H1 (cell line): Measurements from ENCODE around the gene SIKE1. TPM values are rescaled to one million over a fixed set of nuclear protein-coding genes. Genes with fewer than 3 reads are reported as not detected.

Experiments used
- CTCF ChIA-PET: fragments of 300-600 bp; sonication (Branson Sonifier 250); formaldehyde crosslinking; loops from one replicate; lab custom pipeline; 2021; ENCODE audit not compliant: partially characterized antibody; lab: Charles Lee
- POLR2A ChIA-PET: fragments of 300-600 bp; sonication (Branson Sonifier 250); formaldehyde crosslinking; loops from one replicate; lab custom pipeline; 2021; ENCODE audit warnings: inconsistent platforms; ENCODE audit not compliant: partially characterized antibody; lab: Charles Lee
- DNase-seq, 2 experiments: peaks; one replicate each; pipeline versions ENCODE4 v3.0.0 to v3.0.0-alpha.2; 2010 to 2022; ENCODE audit warnings: low spot score in 2 of 2, low read depth in 1 of 2, mixed read lengths in 1 of 2
- FAIRE-seq: peaks from 2 replicates; lab custom pipeline; 2011; peaks lifted over from hg19 to GRCh38; lab: Jason Lieb, UNC
- H2AFZ ChIP-seq: 2 replicates; pipeline ENCODE4 v1.8.1; 2012; ENCODE audit warnings: low read length, inconsistent platforms
- H2AK5ac ChIP-seq: 2 replicates; pipeline ENCODE4 v1.6.1; 2013; ENCODE audit warnings: low read depth, low read length
- H2BK120ac ChIP-seq: replicated peaks from 2 replicates; pipeline ENCODE3; 2013; ENCODE audit warnings: low read depth, low read length, inconsistent platforms
- H2BK12ac ChIP-seq: 2 replicates; pipeline ENCODE4 v1.6.1; 2013; ENCODE audit warnings: low read depth, low read length
- H2BK15ac ChIP-seq: 2 replicates; pipeline ENCODE4 v1.6.1; 2013; ENCODE audit warnings: low read length
- H2BK20ac ChIP-seq: 2 replicates; pipeline ENCODE4 v1.6.1; 2013; ENCODE audit warnings: low read length
- H2BK5ac ChIP-seq: 2 replicates; pipeline ENCODE4 v1.6.1; 2013; ENCODE audit warnings: low read depth, low read length
- H3K14ac ChIP-seq: 2 replicates; pipeline ENCODE4 v1.6.1; 2013; ENCODE audit warnings: inconsistent platforms; ENCODE audit not compliant: insufficient read length
- H3K18ac ChIP-seq: 2 replicates; pipeline ENCODE4 v1.6.1; 2013; ENCODE audit warnings: low read length; ENCODE audit errors: extremely low read depth
- H3K23ac ChIP-seq: 2 replicates; pipeline ENCODE4 v1.6.1; 2013; ENCODE audit warnings: inconsistent platforms; ENCODE audit not compliant: insufficient read length
- H3K23me2 ChIP-seq: 2 replicates; pipeline ENCODE4 v1.6.1; 2013; ENCODE audit warnings: low read depth, low read length
- H3K27ac ChIP-seq: 2 replicates; pipeline ENCODE4 v1.6.1; 2011; ENCODE audit warnings: low read depth, low read length, inconsistent platforms
- H3K27me3 ChIP-seq, 4 experiments: replicated peaks in 1 of 4; 1 replicate in 1 of 4; 2 replicates in 3 of 4; pipeline versions ENCODE4 v1.6.1 to v1.8.1; 2011 to 2013; ENCODE audit warnings: low read length in 3 of 4, mild to moderate bottlenecking in 3 of 4, inconsistent platforms in 2 of 4, mixed read lengths in 2 of 4, moderate library complexity in 1 of 4; ENCODE audit not compliant: control insufficient read depth in 3 of 4, insufficient read depth in 3 of 4; ENCODE audit errors: extremely low read depth in 1 of 4
- H3K36me3 ChIP-seq, 4 experiments: 2 replicates each; pipeline versions ENCODE4 v1.6.1 to v1.8.1; 2011 to 2013; ENCODE audit warnings: mild to moderate bottlenecking in 4 of 4, low read length in 3 of 4, moderate library complexity in 2 of 4, control low read depth in 1 of 4, inconsistent platforms in 1 of 4; ENCODE audit not compliant: insufficient read depth in 4 of 4, control insufficient read depth in 2 of 4
- H3K4ac ChIP-seq: replicated peaks from 2 replicates; pipeline ENCODE3; 2013; ENCODE audit warnings: low read length, low read depth, mixed read lengths, inconsistent platforms; ENCODE audit not compliant: insufficient read length
- H3K4me1 ChIP-seq, 4 experiments: replicated peaks in 1 of 4; 1 replicate in 1 of 4; 2 replicates in 3 of 4; pipeline versions ENCODE4 v1.6.1 to v1.8.1; 2011 to 2013; ENCODE audit warnings: low read length in 3 of 4, inconsistent platforms in 2 of 4, mixed read lengths in 1 of 4; ENCODE audit not compliant: insufficient read depth in 4 of 4, control insufficient read depth in 3 of 4
- H3K4me2 ChIP-seq, 2 experiments: 2 replicates each; pipeline versions ENCODE4 v1.6.1 to v1.8.1; 2011 to 2013; ENCODE audit warnings: low read depth in 2 of 2, low read length in 2 of 2, control low read depth in 1 of 2, inconsistent platforms in 1 of 2, mild to moderate bottlenecking in 1 of 2; ENCODE audit not compliant: insufficient read depth in 1 of 2
- H3K4me3 ChIP-seq, 4 experiments: fragments of 200-600, 300-600 bp in 1 of 4; sonication (generic), shearing (Covaris generic), sonication (Bioruptor Twin) in 1 of 4; 2 replicates each; pipeline versions ENCODE4 v1.5.1 to v1.8.1; 2011 to 2016; ENCODE audit warnings: low read length in 4 of 4, low read depth in 3 of 4, control low read depth in 2 of 4, inconsistent platforms in 2 of 4, mild to moderate bottlenecking in 2 of 4, mixed read lengths in 1 of 4, moderate library complexity in 1 of 4; ENCODE audit not compliant: insufficient read depth in 2 of 4; ENCODE audit errors: extremely low read depth in 1 of 4
- H3K56ac ChIP-seq: replicated peaks from 2 replicates; pipeline ENCODE3; 2013; ENCODE audit warnings: low read depth, mild to moderate bottlenecking, mixed read lengths, low read length, inconsistent platforms; ENCODE audit not compliant: insufficient read length
- H3K79me1 ChIP-seq: 2 replicates; pipeline ENCODE4 v1.6.1; 2013; ENCODE audit warnings: low read depth, low read length, control low read depth
- H3K79me2 ChIP-seq, 2 experiments: 2 replicates each; pipeline versions ENCODE4 v1.6.1 to v1.8.1; 2012 to 2013; ENCODE audit warnings: low read length in 2 of 2, mild to moderate bottlenecking in 2 of 2, inconsistent platforms in 1 of 2; ENCODE audit not compliant: insufficient read depth in 2 of 2, control insufficient read depth in 1 of 2
- H3K9ac ChIP-seq, 4 experiments: replicated peaks in 1 of 4; 1 replicate in 1 of 4; 2 replicates in 3 of 4; pipeline versions ENCODE4 v1.6.1 to v1.8.1; 2011 to 2013; ENCODE audit warnings: low read depth in 3 of 4, low read length in 3 of 4, control low read depth in 2 of 4, mild to moderate bottlenecking in 2 of 4, moderate library complexity in 2 of 4, inconsistent platforms in 1 of 4; ENCODE audit errors: extremely low read depth in 1 of 4
- H3K9me3 ChIP-seq, 2 experiments: 2 replicates each; pipeline versions ENCODE4 v1.6.1 to v1.8.1; 2012 to 2013; ENCODE audit warnings: mild to moderate bottlenecking in 2 of 2, moderate library complexity in 2 of 2, control low read depth in 1 of 2, inconsistent platforms in 1 of 2, low read depth in 1 of 2, low read length in 1 of 2, mixed read lengths in 1 of 2; ENCODE audit not compliant: insufficient read depth in 2 of 2
- H4K20me1 ChIP-seq, 2 experiments: replicated peaks in 1 of 2; 2 replicates each; pipeline versions ENCODE3 to v1.8.1; 2011 to 2013; ENCODE audit warnings: inconsistent platforms in 2 of 2, low read length in 2 of 2, mild to moderate bottlenecking in 1 of 2; ENCODE audit not compliant: insufficient read depth in 2 of 2, control insufficient read depth in 1 of 2
- H4K5ac ChIP-seq: 2 replicates; pipeline ENCODE4 v1.6.1; 2013; ENCODE audit warnings: low read length, low read depth, mixed read lengths, inconsistent platforms; ENCODE audit not compliant: insufficient read length
- H4K8ac ChIP-seq: 2 replicates; pipeline ENCODE4 v1.8.0; 2013; ENCODE audit warnings: mild to moderate bottlenecking, moderate library complexity, low read length, inconsistent platforms; ENCODE audit not compliant: insufficient read depth; ENCODE audit errors: extremely low read depth
- H4K91ac ChIP-seq: replicated peaks from 2 replicates; pipeline ENCODE3; 2013; ENCODE audit warnings: low read length, mixed read lengths, inconsistent platforms; ENCODE audit not compliant: insufficient read length
- CEBPB ChIP-seq: IDR thresholded peaks from 2 replicates; pipeline ENCODE4 v1.6.1; 2012; ENCODE audit warnings: low read depth, low read length
- EGR1 ChIP-seq: IDR thresholded peaks from 2 replicates; pipeline ENCODE4 v1.6.1; 2011; ENCODE audit warnings: low read depth, low read length, borderline replicate concordance
- HDAC2 ChIP-seq, 2 experiments: fragments of 300-600 bp in 1 of 2; sonication (generic) in 1 of 2; IDR thresholded peaks; 2 replicates each; pipeline ENCODE4 v1.6.1; 2011 to 2012; ENCODE audit warnings: low read depth in 2 of 2, low read length in 2 of 2, mild to moderate bottlenecking in 2 of 2, moderate library complexity in 2 of 2, borderline replicate concordance in 1 of 2, inconsistent platforms in 1 of 2
- JUND ChIP-seq: IDR thresholded peaks from 2 replicates; pipeline ENCODE4 v1.6.1; 2011; ENCODE audit warnings: mild to moderate bottlenecking, improper control_type of control experiment, low read length
- MAFK ChIP-seq: IDR thresholded peaks from 2 replicates; pipeline ENCODE4 v1.6.1; 2012; ENCODE audit warnings: low read depth, mild to moderate bottlenecking, improper control_type of control experiment, low read length
- PHF8 ChIP-seq: fragments of 200-600 bp; sonication (generic); conservative IDR thresholded peaks from 2 replicates; pipeline ENCODE4 v1.7.1; 2012; ENCODE audit warnings: low read depth, mild to moderate bottlenecking, inconsistent platforms, low read length, moderate library complexity
- RBBP5 ChIP-seq: IDR thresholded peaks from 2 replicates; pipeline ENCODE4 v1.7.1; 2012; ENCODE audit warnings: low read depth, mild to moderate bottlenecking, inconsistent platforms, low read length, moderate library complexity, borderline replicate concordance
- RXRA ChIP-seq: IDR thresholded peaks from 2 replicates; pipeline ENCODE4 v1.6.1; 2011; ENCODE audit warnings: low read depth, mild to moderate bottlenecking, low read length, moderate library complexity; ENCODE audit not compliant: insufficient read depth
- TAF1 ChIP-seq: IDR thresholded peaks from 2 replicates; pipeline ENCODE4 v1.6.1; 2011; ENCODE audit warnings: mild to moderate bottlenecking, low read depth, low read length
- TCF12 ChIP-seq: IDR thresholded peaks from 2 replicates; pipeline ENCODE4 v1.6.1; 2011; ENCODE audit warnings: low read depth, mild to moderate bottlenecking, low read length
- TEAD4 ChIP-seq: IDR thresholded peaks from 2 replicates; pipeline ENCODE4 v1.6.1; 2012; ENCODE audit warnings: low read depth, low read length, inconsistent platforms, mixed read lengths
- WGBS, 2 experiments: shearing (Covaris generic) in 1 of 2; methylation state at CpG; one replicate each; pipeline versions ENCODE4 v1.1.6 to v1.1.7; 2013 to 2015; ENCODE audit warnings: low lambda C conversion rate in 2 of 2, mixed read lengths in 2 of 2, inconsistent platforms in 1 of 2, low coverage in 1 of 2, missing lambda C conversion rate in 1 of 2; ENCODE audit not compliant: insufficient replicate concordance in 2 of 2, insufficient coverage in 1 of 2, insufficient read length in 1 of 2; ENCODE audit errors: extremely low coverage in 1 of 2, missing lambda C conversion rate in 1 of 2; 5-methylcytosine and 5-hydroxymethylcytosine counted together
- polyA plus RNA-seq, 7 experiments: library from polyadenylated mRNA; depleted of rRNA in 3 of 7; stranded (reverse) in 5 of 7; unstranded in 2 of 7; fragments of >200 nt in 5 of 7; fragments of 200-250 nt in 2 of 7; gene quantifications; 1 replicate in 5 of 7; 2 replicates in 1 of 7; 4 replicates in 1 of 7; pipeline versions ENCODE4 v1.2.1 to v1.2.3, GENCODE V29; 2011 to 2013; ENCODE audit warnings: missing spikeins in 2 of 7, mixed read lengths in 2 of 7
- total RNA-seq: library from RNA; stranded (reverse); fragmentation: NEBNext Ultra II Directional; extraction: Animal tissue kit (Norgen Biotek cat#: 25700); gene quantifications from 2 replicates; pipeline ENCODE4 v1.2.1, GENCODE V29; 2021
- TF ChIP-seq, protein P1 (sequence below): IDR thresholded peaks from 2 replicates; pipeline ENCODE4 v1.6.1; 2012; ENCODE audit warnings: inconsistent platforms
- TF ChIP-seq, protein P2 (sequence below): IDR thresholded peaks from 2 replicates; pipeline ENCODE4 v1.6.1; 2011; ENCODE audit warnings: low read length, improper control_type of control experiment

SIKE1 gene
- total and polyA plus RNA-seq, 2 of the 8 experiments (the other 6 are each of a cell fraction or from before 2014, with no cell fraction given), result 20.5 to 79.9 TPM

DNA sequence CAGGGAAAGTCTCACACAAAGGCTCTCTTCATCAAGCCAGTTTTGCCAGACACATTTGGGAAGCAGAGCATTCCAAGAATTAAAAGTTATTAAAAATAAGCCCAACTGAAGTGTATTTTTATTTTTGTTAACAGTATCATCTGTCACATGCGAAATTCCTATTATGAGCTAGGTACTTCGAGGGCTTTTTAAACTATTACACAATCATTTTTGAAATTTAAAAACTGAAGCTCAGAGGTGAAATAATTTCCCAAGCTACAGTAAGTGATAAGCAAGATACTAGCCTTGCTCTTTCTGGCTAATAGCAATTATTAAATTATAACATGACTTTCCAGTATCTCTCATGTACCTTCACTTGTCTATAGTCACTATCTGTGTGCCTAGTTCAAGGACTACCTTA is 51.9 kb downstream of the SIKE1 start:
- no peak overlapping the region for H3K18ac ChIP-seq
- H2AK5ac ChIP-seq, result no peak overlapping the region
- no peak overlapping the region for H2BK20ac ChIP-seq
- H2BK15ac ChIP-seq, result no peak overlapping the region
- POLR2A ChIA-PET, result interaction anchor here (0.7 to 2.6 kb wide), 6 partner anchors 9 to 116 kb away, joined by 3 to 11 read pairs (median 4); partner anchors contain the start of gene NRAS
- H3K9ac ChIP-seq, result no peak overlapping the region
- H3K79me1 ChIP-seq, result no peaks in the 10 kb centered on the region
- H2BK12ac ChIP-seq, result no peak overlapping the region
- DNase-seq (no peak), FAIRE-seq (no peak)
- H3K36me3 ChIP-seq, result peaks cover 38 to 95% (median 81%) of the 10 kb centered on the region in 4 experiments
- H3K23me2 ChIP-seq, result no peaks in the 10 kb centered on the region
- no peak overlapping the region for H3K4ac ChIP-seq
- no peak overlapping the region for H3K23ac ChIP-seq
- no peak overlapping the region for H3K4me3 ChIP-seq
- H2AFZ ChIP-seq, result no peak overlapping the region
- H4K20me1 ChIP-seq, result peaks cover 0 to 3% of the 10 kb centered on the region in 2 experiments
- H3K9me3 ChIP-seq, result no peaks in the 10 kb centered on the region
- H3K27ac ChIP-seq, result no peak overlapping the region
- no peak overlapping the region for H3K56ac ChIP-seq
- H3K14ac ChIP-seq, result no peak overlapping the region
- WGBS, 2 experiments, result 92% methylated on average over 2 of the region's 2 CpGs; no CpG with 5 or more reads in 1 of the 2 experiments
- no peaks in the 10 kb centered on the region for H3K4me1 ChIP-seq
- H4K91ac ChIP-seq, result no peak overlapping the region
- no peak overlapping the region for H4K8ac ChIP-seq
- no peak overlapping the region for H2BK120ac ChIP-seq
- CTCF ChIA-PET, result interaction anchor here (0.7 to 0.9 kb wide), 5 partner anchors 8 to 389 kb away, joined by 3 read pairs; no protein-coding TSS in a partner anchor
- H3K4me2 ChIP-seq, result no peak overlapping the region
- no peaks in the 10 kb centered on the region for H3K27me3 ChIP-seq
- H3K79me2 ChIP-seq, result peaks cover 0 to 21% of the 10 kb centered on the region in 2 experiments; a peak in 1 of 4 replicates
- H4K5ac ChIP-seq, result no peak overlapping the region
- H2BK5ac ChIP-seq, result no peak overlapping the region
- TF ChIP-seq, protein P1, sequence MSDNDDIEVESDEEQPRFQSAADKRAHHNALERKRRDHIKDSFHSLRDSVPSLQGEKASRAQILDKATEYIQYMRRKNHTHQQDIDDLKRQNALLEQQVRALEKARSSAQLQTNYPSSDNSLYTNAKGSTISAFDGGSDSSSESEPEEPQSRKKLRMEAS, result no peak
- TF ChIP-seq RBBP5 (no peak), JUND (no peak), RXRA (no peak), TAF1 (no peak), MAFK (no peak), CEBPB (no peak), TEAD4 (no peak), EGR1 (no peak), HDAC2 (IDR thresholded peaks at IDR 0.05; ENCODE audit: borderline replicate concordance in 1 of 2, low read depth in 2 of 2, low read length in 2 of 2) (no peak), TCF12 (no peak), PHF8 (no peak)
- TF ChIP-seq, protein P2, sequence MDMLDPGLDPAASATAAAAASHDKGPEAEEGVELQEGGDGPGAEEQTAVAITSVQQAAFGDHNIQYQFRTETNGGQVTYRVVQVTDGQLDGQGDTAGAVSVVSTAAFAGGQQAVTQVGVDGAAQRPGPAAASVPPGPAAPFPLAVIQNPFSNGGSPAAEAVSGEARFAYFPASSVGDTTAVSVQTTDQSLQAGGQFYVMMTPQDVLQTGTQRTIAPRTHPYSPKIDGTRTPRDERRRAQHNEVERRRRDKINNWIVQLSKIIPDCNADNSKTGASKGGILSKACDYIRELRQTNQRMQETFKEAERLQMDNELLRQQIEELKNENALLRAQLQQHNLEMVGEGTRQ, result no peak
